GOT3 (cell line): Measurements from ENCODE around the gene TMEM132D.

Source experiments
- DNase-seq: peaks from one replicate; lab custom pipeline; 2025; ENCODE audit warnings: mixed read lengths; lab: John Stamatoyannopoulos, UW

Gene TMEM132D

GRCh38 chr12:129184127-129184928 lies 719.5 kb downstream of the TMEM132D start:
- DNase-seq = no peak

- no peak for DNase-seq
These were observed 723.8 kb downstream of the TMEM132D start for GRCh38 chr12:129179941-129180553.

- DNase-seq = no peak
These were observed 733.9 kb downstream of the TMEM132D start for GRCh38 chr12:129169928-129170327.

GRCh38 chr12:129163861-129164260 lies 740.0 kb downstream of the TMEM132D start:
- no peak for DNase-seq

- DNase-seq = no peak
These were observed 740.4 kb downstream of the TMEM132D start for GRCh38 chr12:129163461-129163860.

- DNase-seq = no peak
These were observed 741.0 kb downstream of the TMEM132D start for GRCh38 chr12:129162805-129163204.

- DNase-seq = no peak
These were observed 742.3 kb downstream of the TMEM132D start for GRCh38 chr12:129161511-129161910.

GRCh38 chr12:129160282-129160681 lies 743.5 kb downstream of the TMEM132D start:
- no peak for DNase-seq

GRCh38 chr12:129152351-129153104 lies 751.3 kb downstream of the TMEM132D start:
- no peak for DNase-seq

- no peak for DNase-seq
These were observed 753.1 kb downstream of the TMEM132D start for GRCh38 chr12:129150721-129151120.

GRCh38 chr12:129145381-129145780 lies 758.4 kb downstream of the TMEM132D start:
- no peak for DNase-seq

- DNase-seq = no peak
These were observed 765.0 kb downstream of the TMEM132D start for GRCh38 chr12:129138776-129139175.

- no peak for DNase-seq
These were observed 767.0 kb downstream of the TMEM132D start for GRCh38 chr12:129136694-129137325.

- no peak for DNase-seq
These were observed 776.1 kb downstream of the TMEM132D start for GRCh38 chr12:129127771-129128170.

- no peak for DNase-seq
These were observed 776.6 kb downstream of the TMEM132D start for GRCh38 chr12:129127211-129127610.

GRCh38 chr12:129119537-129119936 lies 784.3 kb downstream of the TMEM132D start:
- no peak for DNase-seq

- no peak for DNase-seq
These were observed 788.3 kb downstream of the TMEM132D start for GRCh38 chr12:129115558-129115957.

- no peak for DNase-seq
These were observed 793.2 kb downstream of the TMEM132D start for GRCh38 chr12:129110575-129110974.

GRCh38 chr12:129109174-129110001 lies 794.4 kb downstream of the TMEM132D start:
- DNase-seq = no peak

- DNase-seq = no peak
These were observed 797.1 kb downstream of the TMEM132D start for GRCh38 chr12:129106772-129107171.

GRCh38 chr12:129103231-129103630 lies 800.6 kb downstream of the TMEM132D start:
- no peak for DNase-seq
